GM20000 (cell line): ENCODE measurements around the gene TTLL5.

Experiments used
- DNase-seq: peaks from one replicate; pipeline ENCODE4 v3.0.0; 2012; ENCODE audit warnings: low spot score
- TF ChIP-seq, protein P1 (sequence below): IDR thresholded peaks from 2 replicates; pipeline ENCODE4 v1.5.1; 2012; ENCODE audit warnings: mild to moderate bottlenecking, control low read depth; ENCODE audit errors: extremely low read depth, missing control alignments

Gene TTLL5

DNA sequence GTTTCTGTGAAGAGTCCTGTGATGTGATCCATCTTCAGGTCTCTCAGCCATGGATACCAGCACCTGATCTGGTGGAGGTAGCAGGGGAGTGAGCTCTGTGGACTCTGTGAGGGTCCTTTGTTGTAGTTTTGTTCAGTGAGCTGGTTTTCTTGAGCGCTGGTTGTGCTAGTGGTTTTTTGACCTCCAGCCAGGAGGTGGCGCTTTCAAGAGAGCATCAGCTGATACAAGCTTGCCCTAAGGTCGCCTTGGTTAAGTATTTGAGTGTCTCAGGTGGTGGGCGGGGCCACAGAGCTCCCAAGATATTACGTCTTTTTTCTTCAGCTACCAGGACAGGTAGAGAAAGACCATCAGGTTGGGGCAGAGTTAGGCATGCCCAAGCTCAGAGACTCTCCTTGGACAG lies 139.7 kb downstream of the TTLL5 start:
- TF ChIP-seq, protein P1, sequence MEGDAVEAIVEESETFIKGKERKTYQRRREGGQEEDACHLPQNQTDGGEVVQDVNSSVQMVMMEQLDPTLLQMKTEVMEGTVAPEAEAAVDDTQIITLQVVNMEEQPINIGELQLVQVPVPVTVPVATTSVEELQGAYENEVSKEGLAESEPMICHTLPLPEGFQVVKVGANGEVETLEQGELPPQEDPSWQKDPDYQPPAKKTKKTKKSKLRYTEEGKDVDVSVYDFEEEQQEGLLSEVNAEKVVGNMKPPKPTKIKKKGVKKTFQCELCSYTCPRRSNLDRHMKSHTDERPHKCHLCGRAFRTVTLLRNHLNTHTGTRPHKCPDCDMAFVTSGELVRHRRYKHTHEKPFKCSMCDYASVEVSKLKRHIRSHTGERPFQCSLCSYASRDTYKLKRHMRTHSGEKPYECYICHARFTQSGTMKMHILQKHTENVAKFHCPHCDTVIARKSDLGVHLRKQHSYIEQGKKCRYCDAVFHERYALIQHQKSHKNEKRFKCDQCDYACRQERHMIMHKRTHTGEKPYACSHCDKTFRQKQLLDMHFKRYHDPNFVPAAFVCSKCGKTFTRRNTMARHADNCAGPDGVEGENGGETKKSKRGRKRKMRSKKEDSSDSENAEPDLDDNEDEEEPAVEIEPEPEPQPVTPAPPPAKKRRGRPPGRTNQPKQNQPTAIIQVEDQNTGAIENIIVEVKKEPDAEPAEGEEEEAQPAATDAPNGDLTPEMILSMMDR: no peak
- DNase-seq: no peak

DNA sequence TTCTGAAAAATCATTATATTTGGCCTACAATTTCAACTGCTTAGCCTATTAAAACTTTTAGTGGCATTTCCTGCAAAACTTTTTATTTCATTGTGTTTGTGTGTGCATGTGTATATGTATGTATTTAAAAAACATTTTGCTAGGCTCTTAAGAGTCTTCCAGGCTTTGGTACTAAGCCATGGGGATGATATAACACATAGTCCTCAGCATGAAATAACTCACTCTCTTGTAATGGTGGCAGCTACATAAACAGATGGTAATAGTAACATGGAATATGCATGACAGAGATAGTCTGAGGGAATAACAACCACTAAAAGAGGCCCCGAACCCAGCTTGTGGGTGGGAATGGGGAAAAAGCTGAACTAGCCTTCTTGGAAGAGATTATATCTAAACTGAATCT lies 141.4 kb downstream of the TTLL5 start:
- DNase-seq: no peak
- TF ChIP-seq, protein P1: no peak

DNA sequence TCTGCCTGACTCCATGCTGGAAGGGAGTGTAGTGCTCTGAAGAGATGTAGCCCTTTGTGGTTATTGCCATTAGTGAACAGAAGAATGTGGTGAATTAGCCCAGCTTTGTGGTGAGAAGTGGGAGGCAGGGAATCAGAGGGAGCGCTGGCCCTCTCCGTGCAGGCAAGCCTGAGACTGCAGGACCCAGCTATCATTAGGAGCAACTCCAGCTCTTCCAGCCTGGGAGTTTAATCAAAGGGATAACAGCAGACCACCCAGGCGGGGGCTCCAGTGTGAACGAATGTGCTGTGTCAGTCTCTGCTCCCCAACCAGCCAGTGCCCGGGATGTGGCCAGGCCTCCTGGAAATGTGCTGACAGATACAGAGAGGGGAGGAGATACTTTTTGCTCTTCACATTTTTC lies 142.7 kb downstream of the TTLL5 start:
- TF ChIP-seq, protein P1: no peak
- no peak for DNase-seq

DNA sequence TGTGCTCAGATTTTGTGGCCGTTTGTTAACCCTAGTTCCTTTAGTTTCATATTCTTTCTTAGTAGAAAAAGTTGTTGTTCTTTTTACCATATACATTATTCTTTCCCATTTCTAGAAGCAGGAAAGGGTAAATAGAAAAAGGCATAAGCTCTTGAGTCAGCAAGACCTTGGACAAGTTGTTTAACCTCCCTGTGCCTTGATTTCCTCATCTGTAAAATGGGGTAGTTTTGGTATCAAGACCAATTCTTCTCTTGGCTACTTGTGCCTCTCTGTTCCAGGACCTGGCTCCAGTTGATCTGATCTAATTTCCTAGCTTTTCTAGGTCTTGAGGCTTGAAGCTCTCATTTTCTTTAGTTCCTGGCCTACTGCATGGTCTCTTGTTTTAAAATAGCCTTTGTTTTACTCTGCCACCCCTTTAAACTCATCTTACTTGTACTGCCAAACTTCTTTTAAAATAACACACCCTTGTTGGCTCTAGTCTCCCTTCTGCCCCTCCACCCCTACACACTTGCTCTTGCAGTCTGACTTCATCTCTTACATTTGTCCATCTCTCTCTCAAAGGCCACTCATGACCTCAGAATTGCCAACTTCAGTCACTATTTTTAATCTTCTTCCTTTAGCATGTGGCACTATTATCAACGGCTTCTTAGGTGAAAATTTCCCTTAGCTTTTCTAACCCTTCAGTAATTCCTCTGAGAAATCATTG lies 143.7 kb downstream of the TTLL5 start:
- TF ChIP-seq, protein P1: no peak
- DNase-seq: no peak

DNA sequence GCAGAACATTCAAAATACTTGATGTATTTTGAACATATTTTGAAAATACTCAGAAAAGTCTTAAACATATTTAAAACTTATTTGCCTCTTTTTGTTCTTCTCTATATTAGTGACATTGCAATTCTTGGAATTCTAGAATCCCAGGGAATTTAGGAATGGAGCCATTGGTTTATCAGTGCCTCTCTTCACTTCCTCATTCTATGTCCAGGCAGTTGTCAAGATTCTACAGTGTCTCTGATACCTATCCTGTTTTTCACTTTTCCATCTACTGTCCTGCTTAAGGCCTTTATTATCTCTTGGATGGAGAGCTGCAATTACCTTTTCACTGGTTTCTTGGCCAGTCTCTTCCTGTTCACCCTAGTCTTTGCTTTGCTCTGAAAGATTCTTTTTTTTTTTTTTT lies 144.6 kb downstream of the TTLL5 start:
- no peak for DNase-seq
- TF ChIP-seq, protein P1: no peak

DNA sequence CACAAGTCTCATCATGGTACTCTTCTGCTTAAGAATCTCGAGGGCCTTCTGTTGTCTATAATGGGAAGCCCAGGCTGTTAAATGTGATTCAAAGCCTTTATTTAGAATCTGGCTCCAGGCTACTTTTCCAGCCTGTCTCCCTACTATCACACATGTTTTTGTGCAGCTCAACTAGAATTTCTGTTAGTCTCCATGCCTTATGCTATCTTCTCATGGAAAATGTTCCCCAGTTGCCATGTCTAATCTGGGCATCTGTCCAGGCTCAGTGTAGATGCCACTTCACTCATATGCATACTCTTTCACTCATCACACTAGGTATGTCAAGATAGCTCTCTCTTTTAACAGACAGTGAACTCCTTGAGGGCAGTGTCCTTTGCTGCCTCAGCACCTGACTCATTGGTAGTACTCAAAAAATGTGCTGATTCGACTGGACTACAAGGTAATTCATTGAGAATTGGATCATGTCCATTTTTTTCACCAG lies 145.3 kb downstream of the TTLL5 start:
- TF ChIP-seq, protein P1: no peak
- DNase-seq: no peak

DNA sequence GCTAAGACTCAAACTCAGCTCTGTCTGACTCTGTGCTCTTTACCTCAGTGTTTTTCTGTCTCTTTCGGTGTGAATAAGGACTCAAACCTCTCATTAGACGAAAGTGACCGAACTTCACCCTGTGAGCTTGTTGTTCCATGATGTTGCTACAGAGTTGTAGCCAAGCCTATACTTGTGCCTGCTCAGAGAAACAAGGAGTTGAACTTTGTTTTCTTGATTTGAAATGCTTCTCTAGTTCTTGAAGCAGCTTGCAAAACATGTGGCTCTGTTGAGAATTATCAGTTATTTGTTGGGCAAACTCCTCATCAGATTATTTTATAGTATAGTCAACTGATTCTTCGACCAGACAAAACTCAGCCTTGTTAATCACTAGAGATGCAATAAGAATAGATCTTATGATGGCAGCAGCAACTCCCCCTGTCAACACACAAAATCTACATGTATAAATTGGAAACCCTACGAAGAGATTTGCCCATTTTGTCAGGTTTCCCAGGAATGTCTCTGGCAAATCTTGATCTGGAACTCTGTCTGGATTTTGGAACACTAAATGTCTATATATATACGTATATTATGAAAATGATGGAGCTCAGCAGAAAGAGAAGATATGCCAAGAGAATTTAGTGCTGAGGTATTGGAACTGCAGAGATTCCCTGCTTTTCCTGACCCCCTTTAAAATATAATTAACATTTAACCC lies 146.8 kb downstream of the TTLL5 start:
- no peak for DNase-seq
- TF ChIP-seq, protein P1: no peak
